ENCODE results near the gene TECPR2. TPM values are rescaled to one million over a fixed set of nuclear protein-coding genes. Genes with fewer than 3 reads are reported as not detected.

The TECPR2 gene
- total RNA-seq, 2 experiments from 2014 or later = 8.4 to 9.7 TPM

- POLR2A ChIA-PET = no interaction called here
Observed at GRCh38 chr14:102499401-102500157, 136.8 kb downstream of the TECPR2 start.

DNA sequence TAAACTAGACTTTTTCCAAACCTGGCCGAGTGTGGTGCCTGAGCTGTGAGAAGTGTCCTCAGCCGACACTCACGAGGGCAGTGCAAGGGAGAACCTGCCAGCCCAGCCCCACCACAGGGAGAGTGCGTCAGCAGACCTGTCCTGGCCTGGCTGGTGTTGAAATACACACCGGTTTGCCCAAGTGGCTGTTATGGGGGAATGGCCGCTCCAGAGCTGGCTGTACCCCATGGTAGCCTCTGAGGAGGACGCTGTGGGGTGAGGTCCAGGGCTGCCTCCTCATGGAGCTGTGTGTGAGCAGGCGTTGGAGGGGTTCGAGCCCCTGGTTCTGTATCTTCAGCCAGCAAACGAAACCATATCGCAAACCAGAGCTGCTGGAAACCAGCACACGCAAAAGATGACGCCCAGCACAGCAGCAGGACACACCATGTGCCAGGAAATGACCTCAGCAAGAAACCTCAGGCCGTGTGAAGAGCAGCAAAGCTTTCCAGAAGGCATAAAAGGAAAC is 137.5 kb downstream of the TECPR2 start:
- POLR2A ChIA-PET = no interaction called here
- CTCF ChIA-PET = interaction anchor here (0.7 to 1.2 kb wide), 3 partner anchors 9 to 138 kb away, joined by 3 to 4 read pairs (median 3); no protein-coding TSS in a partner anchor

More at GRCh38 chr14:102499401-102500157, 136.8 kb downstream of the TECPR2 start:
- CTCF ChIA-PET = interaction anchor here (0.6 to 0.8 kb wide), 3 partner anchors 9 to 400 kb away, joined by 3 read pairs; no protein-coding TSS in a partner anchor

GRCh38 chr14:102500713-102501112 is 138.0 kb downstream of the TECPR2 start:
- ChIA-PET POLR2A (no interaction called here), CTCF (interaction anchor here (0.8 to 1.2 kb wide), 2 partner anchors 8 to 62 kb away, joined by 3 to 4 read pairs; no protein-coding TSS in a partner anchor)

DNA sequence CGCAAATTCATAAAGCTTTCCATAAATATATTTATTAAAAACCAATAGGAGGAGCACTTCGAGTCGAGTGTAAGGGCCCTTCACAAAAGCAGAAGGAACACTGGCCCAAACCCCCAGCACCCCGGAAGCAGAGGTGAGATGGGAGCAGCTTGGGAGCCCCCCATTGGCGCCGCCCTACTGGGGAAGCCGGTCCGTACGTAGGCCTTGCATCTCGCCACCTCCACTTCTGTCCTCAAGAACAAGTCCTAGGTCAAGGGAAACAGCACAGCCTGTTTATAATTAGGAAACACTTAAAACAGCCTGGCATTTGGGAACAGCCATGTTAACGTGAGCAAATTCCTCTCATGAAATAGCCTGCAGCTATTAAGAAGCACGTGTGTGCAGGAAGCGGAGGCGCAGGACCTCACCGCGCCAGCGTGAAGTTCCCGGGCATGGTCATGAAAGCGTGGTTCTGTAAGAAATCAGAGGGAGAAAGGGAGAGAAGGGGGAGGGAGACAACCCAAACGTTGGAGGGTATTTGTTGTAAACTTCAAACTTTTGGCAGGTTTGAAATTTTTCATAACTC is 139.1 kb downstream of the TECPR2 start:
- POLR2A ChIA-PET = no interaction called here
- CTCF ChIA-PET = interaction anchor here (1.6 kb wide), 1 partner anchor 14 kb away, joined by 3 read pairs; no protein-coding TSS in a partner anchor

- POLR2A ChIA-PET = no interaction called here
- CTCF ChIA-PET = interaction anchor here (0.7 to 1.6 kb wide), 2 partner anchors 14 to 222 kb away, joined by 3 read pairs; no protein-coding TSS in a partner anchor
Observed at GRCh38 chr14:102502571-102502970, 139.8 kb downstream of the TECPR2 start.

GRCh38 chr14:102503641-102504327 is 141.0 kb downstream of the TECPR2 start:
- POLR2A ChIA-PET = no interaction called here

DNA sequence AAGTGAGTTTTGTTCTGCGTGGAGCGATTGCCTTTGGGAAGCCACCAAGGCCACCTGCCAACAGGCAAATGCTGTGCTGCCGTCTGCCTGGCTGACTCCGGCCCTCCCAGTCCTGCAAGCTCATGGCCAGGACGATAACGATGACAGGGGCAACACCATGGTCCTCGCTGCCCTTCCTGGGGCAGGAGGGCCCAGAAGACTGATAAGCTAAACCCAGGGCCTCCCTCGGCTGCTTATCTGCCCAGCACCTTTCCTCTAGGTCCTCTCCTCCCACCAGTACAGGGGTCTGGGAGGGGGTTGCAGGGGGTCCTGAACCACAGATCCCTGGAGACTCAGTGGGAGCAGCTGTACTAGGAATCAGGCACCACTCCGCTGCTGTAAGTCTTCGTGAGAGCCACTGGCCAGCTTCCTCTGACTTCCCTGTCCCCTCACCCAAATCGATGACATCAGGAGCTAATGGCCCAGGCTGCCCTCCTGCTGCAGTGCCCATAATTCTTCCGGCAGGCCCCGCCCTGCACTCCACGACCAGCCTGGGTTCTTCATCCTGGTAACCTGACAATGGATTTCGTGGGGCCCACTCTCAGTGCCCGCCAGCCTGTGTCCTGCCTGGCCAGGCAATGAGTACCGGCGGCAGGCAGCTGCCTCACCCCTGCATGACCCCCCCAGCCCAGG is 141.7 kb downstream of the TECPR2 start:
- ChIA-PET POLR2A (interaction anchor here (0.5 kb wide), 1 partner anchor 10 kb away, joined by 3 read pairs; no protein-coding TSS in a partner anchor), CTCF (no interaction called here)

More at GRCh38 chr14:102503641-102504327, 141.0 kb downstream of the TECPR2 start:
- CTCF ChIA-PET = no interaction called here

- ChIA-PET POLR2A (interaction anchor here (0.5 kb wide), 1 partner anchor 11 kb away, joined by 3 read pairs; no protein-coding TSS in a partner anchor), CTCF (no interaction called here)
Observed at GRCh38 chr14:102505000-102505619, 142.4 kb downstream of the TECPR2 start.

DNA sequence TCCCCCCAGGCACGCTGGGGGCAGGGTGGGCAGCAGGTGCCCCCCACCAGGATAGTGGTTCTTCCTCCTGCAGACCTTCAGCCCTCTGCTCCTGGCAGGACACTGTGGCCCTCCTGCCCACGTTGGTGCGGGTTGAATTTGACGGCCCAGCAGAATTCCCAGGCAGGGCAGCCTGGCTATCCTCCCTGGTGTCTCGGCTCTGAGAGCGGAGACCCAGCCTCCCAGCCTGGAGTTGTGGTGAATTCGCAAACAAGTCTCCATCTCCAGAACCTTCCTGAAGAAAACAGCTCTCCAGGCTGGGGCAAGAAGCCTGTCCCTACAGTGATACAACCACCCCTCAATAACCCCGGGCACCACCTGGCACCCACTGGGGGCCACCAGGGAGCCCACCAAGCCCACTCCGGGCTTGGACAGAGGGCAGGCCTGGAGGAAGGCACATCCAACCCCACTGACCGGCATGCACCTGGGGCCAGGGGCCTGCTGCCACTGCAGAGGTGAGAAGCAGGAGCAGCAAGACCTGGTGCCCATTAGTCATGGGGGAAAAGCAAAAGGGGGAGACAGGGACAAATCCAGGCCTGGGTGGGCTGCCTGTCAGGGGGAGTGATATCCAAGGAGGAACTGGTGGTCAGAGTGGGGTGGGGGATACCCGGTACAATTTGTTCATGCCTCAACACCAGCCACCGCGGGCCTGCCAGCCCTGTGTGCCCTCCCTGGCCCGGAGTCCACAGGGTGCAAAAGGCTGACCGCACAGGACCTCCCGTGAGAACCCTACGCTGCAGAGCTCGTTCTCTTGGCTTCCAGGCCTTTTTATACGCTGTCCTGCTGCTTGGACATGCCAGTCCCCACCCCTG is 143.3 kb downstream of the TECPR2 start:
- POLR2A ChIA-PET = no interaction called here
- CTCF ChIA-PET = no interaction called here

- ChIA-PET CTCF (no interaction called here), POLR2A (no interaction called here)
Observed at GRCh38 chr14:102506626-102506925, 143.8 kb downstream of the TECPR2 start.

- ChIA-PET POLR2A (no interaction called here), CTCF (interaction anchor here (0.6 kb wide), 1 partner anchor 46 kb away, joined by 3 read pairs; no protein-coding TSS in a partner anchor)
Observed at GRCh38 chr14:102507081-102507856, 144.5 kb downstream of the TECPR2 start.

DNA sequence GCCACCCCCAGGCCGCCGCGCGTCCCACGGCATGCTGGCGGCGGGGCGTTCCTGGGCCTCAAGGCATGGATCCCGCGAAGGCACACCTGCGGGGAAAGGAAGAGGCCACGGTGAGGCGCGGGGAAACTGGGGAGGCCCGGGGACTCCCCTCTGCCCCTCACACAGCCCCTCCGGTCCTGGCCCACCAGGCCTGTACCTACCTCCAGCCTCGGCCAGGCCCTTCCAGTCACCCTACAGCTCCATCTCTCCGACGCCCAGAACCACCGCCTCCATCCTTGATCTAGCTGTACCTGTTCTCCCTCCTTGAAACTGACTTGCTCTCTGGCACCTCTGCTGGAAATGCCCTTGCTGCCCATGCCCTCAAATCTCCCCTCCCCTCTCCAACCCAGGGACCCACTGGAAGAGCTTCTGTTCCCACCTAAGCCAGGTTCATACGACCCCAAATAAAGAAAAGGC is 145.1 kb downstream of the TECPR2 start:
- POLR2A ChIA-PET = no interaction called here
- CTCF ChIA-PET = interaction anchor here (0.6 to 1.0 kb wide), 3 partner anchors 11 to 70 kb away, joined by 3 to 4 read pairs (median 3); no protein-coding TSS in a partner anchor

- POLR2A ChIA-PET = no interaction called here
- CTCF ChIA-PET = interaction anchor here (0.6 to 1.0 kb wide), 3 partner anchors 8 to 70 kb away, joined by 3 to 4 read pairs (median 3); no protein-coding TSS in a partner anchor
Observed at GRCh38 chr14:102508410-102508773, 145.7 kb downstream of the TECPR2 start.

GRCh38 chr14:102508774-102509745 is 146.3 kb downstream of the TECPR2 start:
- POLR2A ChIA-PET = no interaction called here

GRCh38 chr14:102509746-102510615 is 147.2 kb downstream of the TECPR2 start, which contains the start of gene ANKRD9:
TSS of gene ANKRD9 (minus strand) at chr14:102509776. CDS start at chr14:102507889, 1,887 bp downstream.
- CTCF ChIA-PET = interaction anchor here (0.9 to 1.5 kb wide), 2 partner anchors 15 to 72 kb away, joined by 3 to 4 read pairs; no protein-coding TSS in a partner anchor
- POLR2A ChIA-PET = no interaction called here

More at GRCh38 chr14:102508774-102509745, 146.3 kb downstream of the TECPR2 start:
- CTCF ChIA-PET = interaction anchor here (1.0 to 1.5 kb wide), 3 partner anchors 9 to 16 kb away, joined by 3 to 4 read pairs (median 3); no protein-coding TSS in a partner anchor

All from activated CD8-positive, alpha-beta memory T cell treated with anti-CD3 and anti-CD28 coated beads for 36 hours (primary cell).